HL-60 (cell line): ENCODE measurements around the gene MTREX.

Experiments used
- CTCF ChIP-seq: IDR thresholded peaks from one replicate; pipeline ENCODE4 v1.5.1; 2011; ENCODE audit warnings: low read length, control low read depth, inconsistent platforms; ENCODE audit not compliant: insufficient read depth
- GABPA ChIP-seq: IDR thresholded peaks from 2 replicates; pipeline ENCODE4 v1.6.1; 2012; ENCODE audit warnings: low read depth
- POLR2AphosphoS5 ChIP-seq: IDR thresholded peaks from 2 replicates; pipeline ENCODE4 v1.6.1; 2012; ENCODE audit warnings: low read depth
- SPI1 ChIP-seq: IDR thresholded peaks from 2 replicates; pipeline ENCODE4 v1.6.1; 2012; ENCODE audit warnings: low read depth, mild to moderate bottlenecking, borderline replicate concordance
- TF ChIP-seq, protein P1 (sequence below): IDR thresholded peaks from 2 replicates; pipeline ENCODE4 v1.6.1; 2012; ENCODE audit warnings: low read depth; ENCODE audit not compliant: insufficient replicate concordance

- TF ChIP-seq CTCF (no peak), GABPA (no peak), POLR2AphosphoS5 (no peak), SPI1 (no peak)
- TF ChIP-seq, protein P1, sequence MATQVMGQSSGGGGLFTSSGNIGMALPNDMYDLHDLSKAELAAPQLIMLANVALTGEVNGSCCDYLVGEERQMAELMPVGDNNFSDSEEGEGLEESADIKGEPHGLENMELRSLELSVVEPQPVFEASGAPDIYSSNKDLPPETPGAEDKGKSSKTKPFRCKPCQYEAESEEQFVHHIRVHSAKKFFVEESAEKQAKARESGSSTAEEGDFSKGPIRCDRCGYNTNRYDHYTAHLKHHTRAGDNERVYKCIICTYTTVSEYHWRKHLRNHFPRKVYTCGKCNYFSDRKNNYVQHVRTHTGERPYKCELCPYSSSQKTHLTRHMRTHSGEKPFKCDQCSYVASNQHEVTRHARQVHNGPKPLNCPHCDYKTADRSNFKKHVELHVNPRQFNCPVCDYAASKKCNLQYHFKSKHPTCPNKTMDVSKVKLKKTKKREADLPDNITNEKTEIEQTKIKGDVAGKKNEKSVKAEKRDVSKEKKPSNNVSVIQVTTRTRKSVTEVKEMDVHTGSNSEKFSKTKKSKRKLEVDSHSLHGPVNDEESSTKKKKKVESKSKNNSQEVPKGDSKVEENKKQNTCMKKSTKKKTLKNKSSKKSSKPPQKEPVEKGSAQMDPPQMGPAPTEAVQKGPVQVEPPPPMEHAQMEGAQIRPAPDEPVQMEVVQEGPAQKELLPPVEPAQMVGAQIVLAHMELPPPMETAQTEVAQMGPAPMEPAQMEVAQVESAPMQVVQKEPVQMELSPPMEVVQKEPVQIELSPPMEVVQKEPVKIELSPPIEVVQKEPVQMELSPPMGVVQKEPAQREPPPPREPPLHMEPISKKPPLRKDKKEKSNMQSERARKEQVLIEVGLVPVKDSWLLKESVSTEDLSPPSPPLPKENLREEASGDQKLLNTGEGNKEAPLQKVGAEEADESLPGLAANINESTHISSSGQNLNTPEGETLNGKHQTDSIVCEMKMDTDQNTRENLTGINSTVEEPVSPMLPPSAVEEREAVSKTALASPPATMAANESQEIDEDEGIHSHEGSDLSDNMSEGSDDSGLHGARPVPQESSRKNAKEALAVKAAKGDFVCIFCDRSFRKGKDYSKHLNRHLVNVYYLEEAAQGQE, result no peak
Observed at GRCh38 chr5:55300890-55301289, 6.9 kb upstream of the MTREX start.
